Type B pancreatic cell (in vitro differentiated cells): Measurements from ENCODE around the gene MRPS2. TPM values are rescaled to one million over a fixed set of nuclear protein-coding genes. Genes with fewer than 3 reads are reported as not detected.
"Not testable (repeated sequence)": the region's sequence is repeated elsewhere in the genome, so short reads cannot be mapped to it uniquely, and the experiment has no call there.

Experiments used
- DNase-seq: peaks from one replicate; pipeline ENCODE4 v3.0.0; 2021; ENCODE audit warnings: mixed read lengths; ENCODE audit not compliant: unreplicated experiment; ENCODE audit errors: extremely low spot score
- H3K27ac Mint-ChIP-seq: 2 replicates; pipeline ENCODE4 v1.8.0; 2021; ENCODE audit warnings: mild to moderate bottlenecking, mixed read lengths
- H3K27me3 Mint-ChIP-seq: 2 replicates; pipeline ENCODE4 v1.8.0; 2021; ENCODE audit warnings: mixed read lengths
- H3K36me3 Mint-ChIP-seq: 2 replicates; pipeline ENCODE4 v1.8.0; 2021; ENCODE audit warnings: mixed read lengths
- H3K4me1 Mint-ChIP-seq: one replicate; pipeline ENCODE4 v1.8.0; 2021; ENCODE audit warnings: mixed read lengths; ENCODE audit not compliant: unreplicated experiment
- H3K4me3 Mint-ChIP-seq: 2 replicates; pipeline ENCODE4 v1.8.0; 2021; ENCODE audit warnings: mild to moderate bottlenecking, mixed read lengths
- H3K9me3 Mint-ChIP-seq: 2 replicates; pipeline ENCODE4 v1.8.0; 2021; ENCODE audit warnings: mixed read lengths
- long read RNA-seq: library from polyadenylated mRNA; unstranded; transcript quantifications from one replicate; pipeline ENCODE4 v2.0.0, GENCODE V29; 2020
- total RNA-seq: library from RNA; stranded (reverse); gene quantifications from 2 replicates; pipeline ENCODE4 v1.2.1, GENCODE V29; 2021; ENCODE audit warnings: low replicate concordance
- TF ChIP-seq, protein P1 (sequence below): fragments of 200-600 bp; sonication (generic); conservative IDR thresholded peaks from 2 replicates; pipeline ENCODE4 v1.5.0; 2021; ENCODE audit warnings: antibody characterized with exemption, mild to moderate bottlenecking

MRPS2 gene
- total RNA-seq = 50.0 and 55.2 TPM in 2 replicates
- long read RNA-seq, transcript MRPS2-201 (4 exons, 1,510 nt) = major isoform, 132 of 144 reads
- long read RNA-seq, partial matches to known transcripts = 2 of 144 reads
- long read RNA-seq, other reads (novel, unspliced or antisense) = 3 of 144 reads

DNA sequence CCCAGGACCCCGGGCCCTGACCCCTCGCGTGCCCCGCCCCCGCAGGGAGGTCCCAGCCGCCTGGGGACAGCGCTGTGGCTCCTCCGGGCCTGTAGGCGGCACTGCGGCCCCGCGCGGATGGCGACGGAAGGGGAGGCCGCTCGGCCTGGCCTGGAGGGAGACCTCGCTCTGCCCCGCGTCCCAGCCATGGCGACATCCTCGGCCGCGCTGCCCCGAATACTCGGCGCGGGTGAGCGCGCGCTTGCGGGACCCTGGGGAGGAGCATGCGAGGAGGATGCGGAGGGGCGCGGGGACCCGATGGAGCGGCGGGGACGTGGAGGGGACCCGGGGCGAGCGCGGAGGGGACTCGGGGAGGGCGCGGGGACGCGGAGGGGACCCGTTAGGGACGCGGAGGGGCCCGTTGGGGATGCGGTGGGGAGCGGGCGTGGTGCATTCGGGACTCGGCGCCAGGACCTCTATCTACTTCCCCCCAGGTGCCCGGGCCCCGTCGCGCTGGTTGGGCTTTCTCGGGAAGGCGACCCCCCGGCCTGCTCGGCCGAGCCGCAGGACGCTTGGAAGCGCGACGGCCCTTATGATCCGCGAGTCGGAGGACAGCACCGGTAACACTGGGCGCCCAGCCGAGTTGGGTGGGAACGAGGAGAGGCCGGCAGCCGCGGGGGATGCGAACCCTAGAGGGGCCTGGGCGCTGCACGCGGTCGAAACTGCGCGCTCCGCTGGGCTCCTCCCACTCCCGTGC is at the start of gene MRPS2:
MRPS2 (plus strand) TSS at position 158 of the 736 bp plus-strand sequence; CDS start at position 187, 29 bp downstream.
- Mint-ChIP-seq H3K4me1 (peaks cover 16% of the 10 kb centered on the region), H3K4me3 (peak within 1 kb of the TSS; percentile 89), H3K9me3 (no peaks in the 10 kb centered on the region), H3K36me3 (no peaks in the 10 kb centered on the region), H3K27ac (peak within 1 kb of the TSS; percentile 79), H3K27me3 (no peaks in the 10 kb centered on the region)
- DNase-seq = peak; percentile 93
- TF ChIP-seq, protein P1, sequence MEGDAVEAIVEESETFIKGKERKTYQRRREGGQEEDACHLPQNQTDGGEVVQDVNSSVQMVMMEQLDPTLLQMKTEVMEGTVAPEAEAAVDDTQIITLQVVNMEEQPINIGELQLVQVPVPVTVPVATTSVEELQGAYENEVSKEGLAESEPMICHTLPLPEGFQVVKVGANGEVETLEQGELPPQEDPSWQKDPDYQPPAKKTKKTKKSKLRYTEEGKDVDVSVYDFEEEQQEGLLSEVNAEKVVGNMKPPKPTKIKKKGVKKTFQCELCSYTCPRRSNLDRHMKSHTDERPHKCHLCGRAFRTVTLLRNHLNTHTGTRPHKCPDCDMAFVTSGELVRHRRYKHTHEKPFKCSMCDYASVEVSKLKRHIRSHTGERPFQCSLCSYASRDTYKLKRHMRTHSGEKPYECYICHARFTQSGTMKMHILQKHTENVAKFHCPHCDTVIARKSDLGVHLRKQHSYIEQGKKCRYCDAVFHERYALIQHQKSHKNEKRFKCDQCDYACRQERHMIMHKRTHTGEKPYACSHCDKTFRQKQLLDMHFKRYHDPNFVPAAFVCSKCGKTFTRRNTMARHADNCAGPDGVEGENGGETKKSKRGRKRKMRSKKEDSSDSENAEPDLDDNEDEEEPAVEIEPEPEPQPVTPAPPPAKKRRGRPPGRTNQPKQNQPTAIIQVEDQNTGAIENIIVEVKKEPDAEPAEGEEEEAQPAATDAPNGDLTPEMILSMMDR = peak; percentile 86

DNA sequence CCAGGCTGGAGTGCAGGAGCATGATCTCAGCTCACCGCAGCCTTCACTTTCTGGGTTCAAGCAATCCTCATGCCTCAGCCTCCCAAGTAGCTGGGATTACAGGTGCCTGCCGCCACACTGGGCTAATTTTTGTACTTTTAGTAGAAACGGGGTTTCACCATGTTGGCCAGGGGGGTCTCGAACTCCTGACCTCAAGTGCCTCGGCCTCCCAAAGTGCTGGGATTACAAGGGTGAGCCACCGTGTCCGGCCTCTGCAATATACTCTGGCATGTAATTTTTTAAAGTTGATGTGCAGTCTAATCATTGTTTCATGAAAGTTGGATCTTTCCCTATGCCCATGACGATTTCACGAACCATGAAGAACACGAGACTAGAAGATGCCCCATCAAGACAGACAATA is 49.5 kb upstream of the MRPS2 start:
- TF ChIP-seq, protein P1 = no peak
- Mint-ChIP-seq H3K4me1 (no peaks in the 10 kb centered on the region), H3K9me3 (no peaks in the 10 kb centered on the region), H3K36me3 (no peaks in the 10 kb centered on the region), H3K4me3 (no peak overlapping the region), H3K27me3 (peaks cover 5% of the 10 kb centered on the region), H3K27ac (no peak overlapping the region)
- no peak for DNase-seq

DNA sequence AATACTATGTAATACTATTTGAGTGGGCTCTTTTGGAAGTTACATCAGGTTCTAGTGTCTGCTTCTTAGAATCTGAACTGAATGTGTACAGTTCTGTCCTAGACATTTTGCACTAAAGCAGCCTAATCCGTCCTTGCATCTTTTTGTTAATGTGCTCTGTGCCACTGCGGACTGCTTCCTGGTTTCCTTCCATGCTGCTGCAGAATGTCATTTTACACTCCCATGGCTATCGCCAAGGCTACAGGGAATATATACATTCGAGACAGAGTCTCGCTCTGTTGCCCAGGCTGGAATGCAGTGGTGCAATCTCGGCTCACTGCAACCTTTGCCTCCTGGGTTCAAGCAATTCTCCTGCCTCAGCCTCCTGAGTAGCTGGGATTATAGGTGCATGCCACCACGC is 48.6 kb upstream of the MRPS2 start:
- not testable (repeated sequence) for DNase-seq, H3K36me3 Mint-ChIP-seq, H3K9me3 Mint-ChIP-seq, H3K4me3 Mint-ChIP-seq, H3K27ac Mint-ChIP-seq, H3K27me3 Mint-ChIP-seq, H3K4me1 Mint-ChIP-seq

DNA sequence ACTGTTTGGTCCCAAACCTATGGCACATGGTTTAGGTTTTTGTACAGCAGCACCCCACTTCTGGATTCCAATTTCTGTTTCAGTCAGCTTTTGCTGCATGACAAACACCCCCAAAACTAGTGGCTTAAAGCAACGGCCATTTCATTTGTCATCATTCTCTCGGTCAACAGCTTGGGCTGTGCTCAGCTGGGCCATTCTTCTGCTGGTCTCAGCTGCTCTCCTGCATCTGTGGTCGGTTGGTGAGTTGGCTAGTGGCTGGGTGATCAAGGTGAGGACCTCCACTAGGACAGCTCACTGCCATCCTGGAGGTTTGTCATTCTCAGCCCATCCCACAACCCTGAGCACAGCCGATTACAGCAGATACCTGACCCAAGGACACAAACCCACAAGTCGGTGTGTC is 45.7 kb upstream of the MRPS2 start:
- H3K36me3 Mint-ChIP-seq = no peaks in the 10 kb centered on the region
- no peak for DNase-seq
- no peaks in the 10 kb centered on the region for H3K9me3 Mint-ChIP-seq
- H3K4me1 Mint-ChIP-seq = no peaks in the 10 kb centered on the region
- H3K27ac Mint-ChIP-seq = no peak overlapping the region
- TF ChIP-seq, protein P1 = no peak
- peaks cover 3% of the 10 kb centered on the region for H3K27me3 Mint-ChIP-seq
- no peak overlapping the region for H3K4me3 Mint-ChIP-seq

DNA sequence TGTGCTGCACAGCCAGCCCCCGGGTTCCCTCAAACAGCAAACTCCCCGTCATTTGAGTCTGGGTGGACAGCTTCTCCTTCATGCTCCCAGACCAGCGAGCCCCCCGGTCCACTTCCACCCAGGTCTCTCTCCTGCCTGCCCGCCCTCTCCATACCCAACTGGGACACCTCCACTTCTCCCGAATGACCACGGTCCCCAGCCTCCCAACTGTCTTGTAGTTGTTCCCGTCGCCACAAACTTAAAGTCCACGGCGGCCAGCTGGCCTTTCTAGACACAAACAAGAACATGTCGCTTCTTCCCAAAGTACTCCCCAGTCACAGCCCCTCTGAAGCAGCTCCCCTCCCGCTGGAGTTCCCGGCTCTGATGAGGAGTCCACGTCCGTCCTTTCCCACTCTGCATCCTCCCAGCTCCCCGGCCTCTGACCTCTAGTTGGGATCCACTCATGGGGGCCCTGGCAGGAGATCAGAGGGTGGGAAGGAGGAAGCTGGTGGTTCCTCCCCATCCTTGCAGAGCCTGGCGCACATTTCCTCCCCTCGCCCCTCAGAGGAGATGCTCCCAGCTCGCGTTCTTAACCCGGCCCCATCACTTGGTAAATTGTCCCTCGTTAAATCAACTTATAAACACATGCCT is 45.0 kb upstream of the MRPS2 start:
- no peak for DNase-seq
- H3K27me3 Mint-ChIP-seq = peaks cover 3% of the 10 kb centered on the region

More for the DNA sequence above, 45.0 kb upstream of the MRPS2 start:
- no peak overlapping the region for H3K27ac Mint-ChIP-seq
- H3K4me3 Mint-ChIP-seq = no peak overlapping the region
- TF ChIP-seq, protein P1 = no peak
- H3K9me3 Mint-ChIP-seq = no peaks in the 10 kb centered on the region
- peaks cover 3% of the 10 kb centered on the region for H3K4me1 Mint-ChIP-seq
- H3K36me3 Mint-ChIP-seq = no peaks in the 10 kb centered on the region
